Measurements from ENCODE around the gene LRRFIP1.

DNA sequence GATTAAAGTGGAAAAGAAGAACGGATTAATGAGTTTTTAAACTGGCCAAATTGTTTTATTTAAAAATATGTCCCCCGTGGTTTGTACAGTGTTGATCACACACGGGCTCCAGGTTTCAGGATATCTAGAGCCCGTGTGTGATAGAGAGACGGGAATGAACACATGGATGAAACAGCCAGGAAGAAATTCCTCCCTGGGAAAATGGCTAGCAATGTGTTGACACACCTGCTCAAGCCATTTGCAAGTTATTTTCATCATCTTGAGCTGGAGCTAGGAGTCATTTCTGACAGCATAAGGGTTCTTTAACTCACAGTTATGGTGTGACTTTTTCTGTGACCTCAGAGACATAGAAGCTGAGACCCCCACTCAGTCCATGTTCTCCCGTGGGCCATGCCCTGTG, 81.6 kb downstream of the LRRFIP1 start:
- no peak for TF ChIP-seq ATF4 (CRISPR knock-in tag; IDR thresholded peaks at IDR 0.05)
- TF ChIP-seq CTCF (IDR thresholded peaks at IDR 0.05 in 2 of 3, conservative IDR thresholded peaks at IDR 0.05 in 1 of 3; ENCODE audit: insufficient read depth in 2 of 3, low read depth in 1 of 3, low read length in 3 of 3) = no peak
- TF ChIP-seq BACH1 (tag; IDR thresholded peaks at IDR 0.05) = no peak
- TF ChIP-seq TCF7L2 (IDR thresholded peaks at IDR 0.05; ENCODE audit: low read depth, low read length) = no peak
- no peak for TF ChIP-seq ZNF766 (CRISPR knock-in tag; conservative IDR thresholded peaks at IDR 0.05)
- no peak for TF ChIP-seq ILF3 (IDR thresholded peaks at IDR 0.05; ENCODE audit: borderline replicate concordance)
- no peak for TF ChIP-seq MLX (CRISPR knock-in tag; conservative IDR thresholded peaks at IDR 0.05)
- no peak for TF ChIP-seq POLR2AphosphoS5 (IDR thresholded peaks at IDR 0.05; ENCODE audit: control insufficient read depth, insufficient read depth, low read depth, low read length)
- TF ChIP-seq ZNF354B (CRISPR knock-in tag; IDR thresholded peaks at IDR 0.05) = no peak
- TF ChIP-seq POLR3G (IDR thresholded peaks at IDR 0.05; ENCODE audit: extremely low read depth, insufficient read length, insufficient replicate concordance) = no peak
- no peak for TF ChIP-seq PTBP1 (IDR thresholded peaks at IDR 0.05; ENCODE audit: low read depth, low read length)
- TF ChIP-seq HMGN3 (IDR thresholded peaks at IDR 0.05; ENCODE audit: borderline replicate concordance, extremely low read depth, insufficient read length, low read depth, low read length) = no peak
- no peak for TF ChIP-seq GABPA (tag; conservative IDR thresholded peaks at IDR 0.05; ENCODE audit: low read depth)
- TF ChIP-seq SP2 (IDR thresholded peaks at IDR 0.05; ENCODE audit: extremely low read depth, low read depth, low read length, poor library complexity, severe bottlenecking) = no peak

Data from K562 (cell line).